ENCODE data around the gene DRAM2. TPM values are rescaled to one million over a fixed set of nuclear protein-coding genes. Genes with fewer than 3 reads are reported as not detected.

The DRAM2 gene
- total RNA-seq (2014; rRNA removed; shearing (Covaris generic); ENCODE audit: low replicate concordance): 36.8 and 60.6 TPM in 2 replicates

DNA sequence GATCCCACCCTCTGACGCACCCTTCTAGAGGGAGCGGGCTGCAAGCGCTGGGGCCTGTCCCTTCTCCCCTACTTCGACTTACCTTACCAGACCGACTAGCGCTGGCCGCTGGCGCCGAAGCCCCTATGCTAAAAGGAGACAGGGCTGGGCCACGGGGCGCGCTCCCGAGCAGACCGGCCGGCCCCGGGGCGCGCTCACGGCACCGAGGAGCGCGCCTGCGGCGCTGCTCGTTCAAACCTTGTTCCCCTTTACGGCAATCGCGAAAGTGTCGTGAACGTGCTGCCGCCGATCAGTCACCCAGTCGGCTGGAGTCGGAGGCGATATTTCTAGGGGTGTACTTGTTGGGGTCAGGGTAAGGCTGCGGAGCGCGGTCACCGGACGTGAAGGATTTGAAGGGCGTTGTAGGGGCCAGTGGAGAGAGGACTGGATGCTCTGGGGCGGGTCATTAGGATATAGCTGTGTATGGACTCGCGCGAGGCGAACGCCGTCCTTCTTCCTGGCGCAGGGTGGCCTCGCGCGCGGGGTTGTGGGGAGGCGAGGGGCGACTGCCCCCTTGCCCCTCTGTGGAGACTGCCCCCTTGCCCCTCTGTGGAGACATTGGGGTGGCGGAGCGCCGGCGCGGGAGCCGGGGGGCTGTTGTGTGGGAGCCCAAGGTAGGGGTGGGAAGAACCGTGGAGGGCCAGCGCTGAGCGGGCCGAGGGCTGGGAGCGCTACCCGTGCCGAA is at the start of gene DRAM2, which contains the start of gene CEPT1:
Gene DRAM2 (minus strand): TSS at position 138 of the 724 bp plus-strand sequence. CDS start 8,539 bp downstream, outside the sequence.
Gene CEPT1 (plus strand): TSS at position 268 of the 724 bp plus-strand sequence. CDS start 7,492 bp downstream, outside the sequence.
- in situ Hi-C loops (cut with HindIII; ENCODE audit: low pct_unique_long_range_greater_than_20kb, low sequenced_read_pairs): no loop called here

DNA sequence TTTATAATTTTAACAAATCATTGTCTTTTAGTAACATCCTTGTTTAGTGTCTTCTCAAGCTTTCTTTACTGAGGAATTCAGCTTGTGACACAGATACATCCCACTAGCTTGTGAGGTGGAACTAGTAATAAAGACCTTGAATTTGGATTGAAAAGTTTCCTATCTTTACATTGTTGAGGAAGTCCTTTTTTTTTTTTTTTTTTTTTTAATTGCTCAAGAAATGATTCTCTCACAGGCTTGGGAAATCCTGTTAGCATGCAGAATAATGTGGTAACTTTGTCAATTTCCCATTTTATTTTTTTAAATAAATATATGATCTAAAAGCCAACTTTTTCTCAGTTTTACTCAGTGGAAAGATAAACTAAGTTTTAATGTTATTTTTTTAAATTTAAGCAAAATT is 44.8 kb upstream of the DRAM2 start:
- in situ Hi-C loops (cut with HindIII; ENCODE audit: low pct_unique_long_range_greater_than_20kb, low sequenced_read_pairs): no loop called here
- DNase-seq (ENCODE audit: low read depth): no peak

More for the DNA sequence above, at the start of gene DRAM2, which contains the start of gene CEPT1:
- peak; percentile 87 for DNase-seq (ENCODE audit: low read depth)

DNA sequence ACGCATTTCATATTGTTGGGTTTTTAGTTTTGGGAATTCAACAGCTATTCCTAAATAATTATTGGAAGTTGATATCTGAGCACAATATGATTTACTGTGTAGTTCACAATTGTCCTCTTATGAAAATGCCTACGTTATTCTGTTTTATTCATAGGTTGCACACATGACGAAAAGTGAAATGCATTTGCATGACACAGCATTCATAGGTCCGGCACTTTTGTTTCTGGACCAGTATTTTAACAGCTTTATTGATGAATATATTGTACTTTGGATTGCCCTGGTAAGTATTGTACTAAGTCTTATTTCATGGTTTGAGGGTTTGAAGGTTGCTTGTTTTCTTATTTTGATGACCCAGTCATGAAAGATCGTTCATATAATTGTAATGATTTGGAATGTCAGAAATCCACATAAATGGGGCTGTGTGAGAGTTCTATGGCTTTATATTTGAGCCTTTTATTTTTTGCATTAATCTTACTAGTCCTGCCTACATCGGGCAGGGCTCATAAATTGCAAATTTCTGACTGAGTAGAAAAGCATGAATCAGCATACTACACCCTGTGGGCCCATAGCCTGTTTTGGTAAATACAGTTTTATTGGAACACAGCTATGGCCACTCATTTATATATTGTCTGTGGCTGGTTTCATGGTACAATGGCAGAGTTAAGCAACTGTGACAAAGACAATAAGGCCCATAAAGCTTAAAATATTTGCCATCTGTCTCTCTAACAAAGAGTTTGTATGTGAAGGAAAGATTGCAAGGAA is 43.6 kb upstream of the DRAM2 start:
- no peak for DNase-seq (ENCODE audit: low read depth)
- in situ Hi-C loops (cut with HindIII; ENCODE audit: low pct_unique_long_range_greater_than_20kb, low sequenced_read_pairs): no loop called here

DNA sequence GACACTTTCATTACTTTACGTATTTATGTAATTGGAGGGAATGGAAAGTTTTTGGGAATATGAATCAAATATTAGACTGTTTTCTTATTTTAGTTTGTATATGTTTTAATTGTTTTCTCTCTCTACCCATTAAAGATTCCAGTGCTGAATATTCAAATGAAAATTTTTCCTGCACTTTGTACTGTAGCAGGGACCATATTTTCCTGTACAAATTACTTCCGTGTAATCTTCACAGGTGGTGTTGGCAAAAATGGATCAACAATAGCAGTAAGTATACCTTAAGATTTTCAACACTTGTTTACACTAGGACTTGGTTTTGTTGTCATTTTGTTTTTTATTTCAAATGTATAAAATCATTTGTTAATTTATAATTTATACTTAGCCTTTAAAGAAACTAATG is 42.2 kb upstream of the DRAM2 start:
- in situ Hi-C loops (cut with HindIII; ENCODE audit: low pct_unique_long_range_greater_than_20kb, low sequenced_read_pairs): no loop called here
- no peak for DNase-seq (ENCODE audit: low read depth)

DNA sequence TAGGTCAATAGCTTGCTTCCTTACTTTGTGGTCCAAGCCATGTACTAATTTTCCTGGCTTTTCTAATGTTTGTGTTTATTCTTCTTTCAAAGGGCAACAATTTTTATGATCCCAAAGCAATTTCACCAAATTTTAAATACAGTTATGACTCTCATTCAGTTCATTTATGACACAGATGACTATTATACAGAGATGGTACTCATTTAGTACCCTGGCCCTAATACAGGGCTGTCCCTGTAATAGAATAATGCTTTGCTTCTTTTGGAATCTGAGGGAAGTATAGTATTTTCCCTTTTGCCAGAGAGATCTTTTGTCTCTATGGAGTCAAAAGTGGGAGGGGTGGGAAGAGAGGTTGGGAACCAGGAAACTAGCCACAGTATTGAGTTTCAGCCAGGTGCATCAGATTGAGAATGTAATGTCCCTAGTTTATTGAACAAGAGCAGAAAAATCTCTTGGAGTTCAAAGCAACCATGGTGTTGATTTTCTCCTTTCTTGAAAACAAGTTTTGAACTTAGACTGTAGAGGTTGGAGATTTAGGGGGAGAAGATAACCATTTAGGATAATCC is 40.2 kb upstream of the DRAM2 start:
- in situ Hi-C loops (cut with HindIII; ENCODE audit: low pct_unique_long_range_greater_than_20kb, low sequenced_read_pairs): no loop called here
- no peak for DNase-seq (ENCODE audit: low read depth)

DNA sequence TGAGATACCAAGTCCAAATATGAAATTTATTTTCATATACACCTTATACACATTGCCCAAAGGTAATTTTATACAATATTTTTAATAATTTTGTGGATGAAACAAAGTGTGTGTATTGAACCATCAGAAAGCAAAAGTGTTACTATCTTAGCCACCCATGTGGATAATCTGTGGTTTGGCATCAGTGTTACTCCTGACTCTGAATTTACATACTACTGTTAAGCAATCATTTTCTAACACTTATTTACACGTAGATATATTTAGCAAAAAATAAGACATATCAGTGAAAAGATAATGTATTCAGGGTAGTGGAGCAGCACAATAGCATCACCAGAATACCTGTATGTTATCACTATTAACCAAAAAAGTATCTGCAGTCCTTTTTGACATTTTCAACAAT is 36.8 kb upstream of the DRAM2 start:
- in situ Hi-C loops (cut with HindIII; ENCODE audit: low pct_unique_long_range_greater_than_20kb, low sequenced_read_pairs): no loop called here
- DNase-seq (ENCODE audit: low read depth): no peak

DNA sequence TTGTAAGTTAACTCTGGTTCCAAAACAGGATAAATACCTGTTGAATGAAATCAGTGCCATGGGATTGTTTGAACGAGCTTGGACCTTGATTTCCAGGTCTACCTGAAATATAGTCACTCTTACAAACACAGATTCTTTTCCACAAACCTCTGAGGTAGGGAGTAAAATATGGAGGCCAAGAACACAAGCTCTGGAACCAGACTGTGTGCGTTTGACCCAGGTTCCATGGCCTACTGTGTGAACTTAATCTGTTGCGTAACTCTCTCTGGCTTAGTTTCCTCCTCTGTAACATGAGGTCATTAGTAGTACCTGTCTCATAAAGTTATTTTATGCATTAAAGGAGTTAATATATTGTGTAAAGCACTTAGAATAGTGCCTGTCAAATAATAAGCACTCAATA is 35.5 kb upstream of the DRAM2 start:
- in situ Hi-C loops (cut with HindIII; ENCODE audit: low pct_unique_long_range_greater_than_20kb, low sequenced_read_pairs): no loop called here
- no peak for DNase-seq (ENCODE audit: low read depth)

DNA sequence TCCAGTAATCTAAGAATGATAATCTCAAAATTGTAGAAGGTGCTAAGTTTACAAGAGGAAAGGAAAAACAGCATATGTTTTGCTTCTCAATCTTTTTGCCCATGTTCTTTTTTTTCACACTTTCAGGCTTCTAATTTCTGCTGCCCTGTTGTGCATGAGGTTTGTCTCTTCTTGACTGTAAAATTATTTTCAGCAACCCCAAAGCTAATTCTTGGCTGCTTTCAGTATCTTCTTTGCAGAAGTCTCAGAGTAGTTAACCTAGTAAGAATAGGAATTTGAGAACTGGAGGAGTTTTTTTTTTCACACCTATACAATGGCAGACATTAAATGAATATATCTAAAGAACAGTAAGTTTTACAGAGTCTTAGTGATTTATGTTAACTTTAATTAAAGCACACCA is 34.2 kb upstream of the DRAM2 start:
- in situ Hi-C loops (cut with HindIII; ENCODE audit: low pct_unique_long_range_greater_than_20kb, low sequenced_read_pairs): no loop called here
- no peak for DNase-seq (ENCODE audit: low read depth)

DNA sequence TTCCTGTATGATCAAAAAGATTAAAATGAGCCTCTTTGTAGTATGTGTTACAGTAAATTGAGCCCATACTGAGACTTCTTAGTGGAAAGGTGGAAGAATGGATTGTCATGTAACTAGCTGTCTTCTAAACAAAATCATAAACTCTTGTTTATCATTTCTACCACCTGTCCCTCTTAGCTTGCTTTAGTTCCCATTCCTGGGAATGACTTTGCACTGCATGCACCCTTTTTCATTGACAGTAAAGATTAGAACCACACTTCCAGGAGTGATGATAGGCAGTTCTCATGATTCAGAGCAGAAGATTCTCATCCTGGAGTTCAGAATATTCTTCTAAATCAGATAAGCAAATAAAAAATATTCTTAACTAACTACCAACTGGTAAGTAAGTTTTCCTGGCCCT is 32.6 kb upstream of the DRAM2 start:
- in situ Hi-C loops (cut with HindIII; ENCODE audit: low pct_unique_long_range_greater_than_20kb, low sequenced_read_pairs): no loop called here
- DNase-seq (ENCODE audit: low read depth): no peak

DNA sequence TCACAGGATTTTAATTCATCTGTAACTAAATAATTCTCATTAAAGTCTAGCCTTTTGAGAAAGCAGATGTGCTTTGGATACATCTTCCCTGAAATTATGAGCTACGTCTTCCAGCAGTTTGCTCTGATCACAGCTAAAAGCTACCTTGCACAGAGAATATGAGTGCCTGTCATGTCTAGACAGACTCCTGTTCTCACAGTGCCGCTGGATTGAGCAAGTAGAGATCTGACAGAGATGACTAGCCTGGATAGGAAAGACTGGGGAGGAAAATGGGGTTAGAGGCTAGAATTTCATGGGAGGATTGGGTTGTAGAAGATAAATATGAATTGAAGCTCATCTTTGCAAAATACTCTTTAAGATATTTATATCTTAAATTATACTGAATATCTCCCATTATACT is 24.3 kb upstream of the DRAM2 start:
- in situ Hi-C loops (cut with HindIII; ENCODE audit: low pct_unique_long_range_greater_than_20kb, low sequenced_read_pairs): no loop called here
- no peak for DNase-seq (ENCODE audit: low read depth)

DNA sequence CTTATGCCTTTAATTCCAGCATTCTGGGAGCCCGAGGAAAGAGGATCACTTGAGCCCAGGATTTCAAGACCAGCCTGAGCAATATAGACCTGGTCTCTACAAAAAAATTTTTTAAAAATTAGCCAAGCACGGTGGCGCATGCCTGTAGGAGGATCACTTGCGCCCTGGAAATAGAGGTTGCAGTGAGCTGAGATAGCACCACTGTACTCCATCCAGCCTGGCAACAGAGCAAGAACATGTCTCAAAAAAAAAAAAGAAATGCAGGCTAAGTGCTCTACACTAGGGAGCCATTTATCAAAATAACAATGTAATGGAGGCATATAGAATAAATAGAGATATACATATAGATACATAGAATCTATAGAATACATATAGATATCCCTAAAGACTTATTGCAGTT is 23.5 kb upstream of the DRAM2 start:
- no peak for DNase-seq (ENCODE audit: low read depth)
- in situ Hi-C loops (cut with HindIII; ENCODE audit: low pct_unique_long_range_greater_than_20kb, low sequenced_read_pairs): no loop called here

DNA sequence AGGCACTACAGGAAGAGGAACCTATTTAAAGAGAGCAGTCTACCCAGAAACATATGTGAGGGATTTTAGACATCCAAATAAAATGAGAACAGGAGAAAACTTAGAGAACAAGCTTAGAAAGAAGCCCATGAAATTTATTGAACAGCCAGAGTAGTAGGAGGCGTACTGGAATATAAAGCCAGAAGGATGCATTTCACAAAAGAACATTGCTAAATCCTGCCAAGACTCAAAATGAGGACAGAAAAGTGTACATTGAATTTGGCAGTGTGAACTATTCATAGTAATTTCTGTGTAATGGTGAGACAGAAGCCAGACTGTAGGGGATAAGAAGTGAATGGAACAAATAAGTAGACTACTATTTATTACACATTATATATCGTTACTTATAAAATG is 22.6 kb upstream of the DRAM2 start:
- in situ Hi-C loops (cut with HindIII; ENCODE audit: low pct_unique_long_range_greater_than_20kb, low sequenced_read_pairs): no loop called here
- DNase-seq (ENCODE audit: low read depth): no peak

DNA sequence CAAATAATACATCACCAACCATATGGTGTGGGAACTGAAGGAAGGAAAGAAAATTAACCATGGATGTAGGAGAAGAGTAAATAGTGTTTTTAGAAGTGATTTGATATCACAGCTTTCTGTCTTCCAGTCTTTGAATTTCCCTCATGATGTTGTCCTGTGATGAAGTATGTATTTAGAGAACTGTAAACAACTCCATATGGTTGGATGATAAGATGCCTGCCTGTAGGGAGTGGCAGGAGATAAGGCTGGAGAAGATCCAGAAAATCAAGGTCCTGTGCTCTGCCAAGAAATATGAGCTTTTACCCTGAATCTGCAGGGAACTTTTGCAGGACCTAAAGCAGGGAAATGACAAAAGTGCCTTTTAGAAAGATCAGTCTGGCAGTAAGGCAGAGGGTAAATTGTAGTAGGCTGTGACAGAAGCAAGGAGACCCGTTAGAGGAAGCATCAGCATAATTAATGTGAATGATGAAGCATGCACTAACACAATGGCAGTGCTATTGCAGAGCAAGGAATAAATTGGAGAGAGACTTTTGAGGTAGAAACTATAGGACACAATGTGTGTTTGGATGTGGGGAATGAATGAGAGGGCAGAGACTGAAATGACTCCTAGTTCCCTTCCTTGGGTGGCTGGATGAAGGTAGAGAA is 22.1 kb upstream of the DRAM2 start:
- in situ Hi-C loops (cut with HindIII; ENCODE audit: low pct_unique_long_range_greater_than_20kb, low sequenced_read_pairs): no loop called here
- DNase-seq (ENCODE audit: low read depth): no peak

DNA sequence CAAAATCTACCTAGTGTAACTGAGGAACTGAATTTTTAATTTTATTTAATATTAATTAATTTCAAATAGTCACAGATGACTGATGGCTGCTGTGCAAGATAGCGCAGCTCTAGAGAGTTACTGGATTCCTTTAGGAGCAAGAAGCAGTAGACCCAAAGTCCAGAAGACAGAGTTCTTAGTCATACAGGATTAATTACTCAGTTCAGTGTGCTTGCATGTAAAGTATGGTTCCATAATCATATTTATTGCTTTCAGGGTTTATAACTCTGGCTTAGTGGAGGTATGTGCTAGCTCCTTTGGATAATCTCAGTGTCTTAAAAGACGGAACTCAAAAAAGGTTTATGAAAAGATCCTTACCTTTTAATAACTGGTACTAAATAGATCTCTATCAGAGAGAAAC is 17.5 kb upstream of the DRAM2 start:
- no peak for DNase-seq (ENCODE audit: low read depth)
- in situ Hi-C loops (cut with HindIII; ENCODE audit: low pct_unique_long_range_greater_than_20kb, low sequenced_read_pairs): no loop called here

DNA sequence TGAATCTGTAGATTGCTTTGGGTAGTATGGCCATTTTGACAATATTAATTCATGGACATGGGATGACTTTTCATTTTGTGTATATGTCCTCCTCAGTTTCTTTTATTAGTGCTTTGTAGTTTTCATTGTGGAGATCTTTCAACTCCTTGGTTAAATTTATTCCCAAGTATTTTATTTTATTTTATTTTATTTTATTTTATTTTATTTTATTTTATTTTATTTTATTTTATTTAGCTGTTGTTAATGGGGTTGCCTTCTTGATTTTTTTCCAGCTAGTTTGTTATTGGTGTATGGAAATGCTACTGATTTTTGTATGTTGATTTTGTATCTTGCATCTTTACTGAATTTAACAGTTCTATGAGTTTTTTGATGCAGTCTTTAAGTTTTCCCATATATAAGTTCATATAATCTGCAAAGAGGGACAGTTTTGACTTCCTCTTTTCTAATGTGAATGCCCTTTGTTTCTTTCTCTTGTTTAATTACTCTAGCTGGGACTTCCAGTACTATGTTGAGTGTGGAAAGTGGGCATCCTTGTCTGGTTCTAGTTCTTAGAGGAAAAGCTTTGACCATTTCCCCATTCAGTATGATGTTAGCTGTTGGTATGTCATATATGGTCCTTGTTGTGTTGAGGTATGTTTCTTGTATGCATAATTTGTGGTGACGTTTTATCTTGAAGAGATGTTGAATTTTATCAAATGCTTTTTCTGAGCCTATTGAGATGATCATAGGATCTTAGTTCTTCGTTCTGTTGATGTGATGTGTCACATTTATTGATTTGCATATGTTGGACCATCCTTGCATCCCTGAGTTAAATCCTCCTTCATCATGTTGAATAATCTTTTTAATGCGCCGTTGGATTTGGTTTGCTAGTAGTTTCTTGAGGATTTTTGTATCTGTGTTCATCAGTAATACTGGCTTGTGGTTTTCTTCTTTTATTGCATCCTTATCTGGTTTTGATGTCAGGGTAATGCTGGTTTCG is 14.4 kb upstream of the DRAM2 start:
- no peak for DNase-seq (ENCODE audit: low read depth)
- in situ Hi-C loops (cut with HindIII; ENCODE audit: low pct_unique_long_range_greater_than_20kb, low sequenced_read_pairs): no loop called here

DNA sequence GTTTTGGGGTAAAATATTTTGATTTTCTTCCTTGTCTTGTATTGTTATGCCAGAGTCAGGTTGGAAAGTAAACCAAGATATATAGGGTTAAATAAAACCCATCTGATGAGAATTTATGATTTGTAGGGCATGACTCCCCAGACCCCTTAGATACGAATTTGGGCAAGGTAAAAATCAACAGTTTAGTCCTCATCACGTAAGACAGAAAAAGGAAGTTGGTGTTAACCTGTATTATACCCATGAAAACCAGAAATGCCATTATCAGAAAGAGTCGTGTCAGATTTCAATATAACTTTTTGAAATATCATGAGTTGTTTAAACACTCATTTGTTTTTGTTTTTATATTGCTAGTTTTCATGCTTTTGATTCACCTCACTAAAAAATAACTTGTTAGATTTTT is 11.9 kb upstream of the DRAM2 start:
- in situ Hi-C loops (cut with HindIII; ENCODE audit: low pct_unique_long_range_greater_than_20kb, low sequenced_read_pairs): no loop called here
- no peak for DNase-seq (ENCODE audit: low read depth)

DNA sequence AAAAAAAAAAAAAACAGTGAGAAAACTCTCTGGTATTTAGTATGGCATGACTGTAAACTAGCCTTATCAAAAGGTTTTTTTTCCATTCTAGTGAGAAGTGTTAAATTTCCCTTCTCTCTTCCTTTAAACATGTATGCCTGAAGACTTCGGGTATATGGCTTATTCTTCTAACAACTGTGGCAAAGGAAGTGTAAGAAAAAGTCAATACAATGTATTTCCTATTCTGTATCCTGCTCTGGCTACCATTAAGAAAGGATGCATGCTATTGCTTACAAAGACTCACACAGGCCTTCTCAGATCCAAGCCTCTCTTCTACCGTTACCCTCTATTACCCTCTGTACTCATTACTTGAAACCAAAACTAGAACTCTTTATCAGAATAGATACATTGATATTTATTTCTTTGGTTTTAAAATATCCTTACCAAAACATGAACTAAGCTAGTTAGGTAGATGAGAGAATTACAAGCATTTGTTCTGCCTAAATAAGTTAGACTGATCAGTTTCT is 8.5 kb upstream of the DRAM2 start:
- in situ Hi-C loops (cut with HindIII; ENCODE audit: low pct_unique_long_range_greater_than_20kb, low sequenced_read_pairs): no loop called here
- DNase-seq (ENCODE audit: low read depth): no peak

DNA sequence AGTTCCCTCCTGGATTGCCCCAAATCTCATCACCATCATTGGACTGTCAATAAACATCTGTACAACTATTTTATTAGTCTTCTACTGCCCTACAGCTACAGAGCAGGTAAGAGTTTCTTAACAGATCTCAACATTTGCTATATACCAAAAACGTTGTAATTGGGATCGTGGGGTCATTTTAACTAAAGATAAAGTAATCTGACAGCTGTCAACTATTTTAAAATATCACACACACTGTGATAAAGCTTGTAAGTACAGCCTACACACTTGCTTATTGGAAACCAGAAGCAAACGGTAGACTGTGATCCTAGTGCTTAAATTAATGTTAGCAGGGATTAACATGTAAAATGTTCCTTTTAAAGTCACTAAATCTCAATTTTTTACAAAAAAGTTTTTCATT is 8.1 kb upstream of the DRAM2 start:
- in situ Hi-C loops (cut with HindIII; ENCODE audit: low pct_unique_long_range_greater_than_20kb, low sequenced_read_pairs): no loop called here
- no peak for DNase-seq (ENCODE audit: low read depth)
